Measurements from ENCODE around the gene GIPC2. TPM values are rescaled to one million over a fixed set of nuclear protein-coding genes. Genes with fewer than 3 reads are reported as not detected.

The GIPC2 gene
- total RNA-seq, 1 experiment from 2014 or later: 0.26 TPM

DNA sequence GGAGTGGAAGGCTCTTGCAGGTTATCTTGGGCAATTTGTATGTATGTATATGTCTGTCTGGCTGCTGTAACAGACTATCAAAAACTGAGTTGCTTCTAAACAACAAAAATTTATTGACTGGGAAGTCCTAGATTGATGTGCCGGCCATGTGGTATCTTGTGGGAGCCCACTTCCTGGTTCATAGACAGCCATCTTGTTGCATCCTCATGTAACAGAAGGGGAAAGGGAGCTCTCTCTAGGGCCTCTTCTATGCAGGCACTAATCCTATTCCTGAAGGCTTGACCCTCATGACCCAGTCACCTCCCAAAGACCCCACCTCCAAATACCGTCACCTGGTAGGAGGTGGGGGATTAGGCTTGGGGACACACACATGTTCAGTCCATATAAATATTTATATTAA, 9.2 kb downstream of the GIPC2 start:
- POLR2A ChIA-PET: no interaction called here
- no peaks in the 10 kb centered on the region; the same call in 1 of the 2 replicates for H3K27me3 ChIP-seq (ENCODE audit: control insufficient read depth, insufficient read depth, low read length)
- DNase-seq (ENCODE audit: low read depth, low spot score) (no peak), ATAC-seq (no peak)
- no peak overlapping the region for H3K4me3 ChIP-seq (ENCODE audit: low read depth in 2 of 2, low read length in 2 of 2)
- H3K4me1 ChIP-seq (ENCODE audit: control insufficient read depth, insufficient read depth, low read length): no peaks in the 10 kb centered on the region
- no peak for TF ChIP-seq TCF7L2 (IDR thresholded peaks at IDR 0.05; ENCODE audit: low read depth, low read length)
- TF ChIP-seq, protein P1, sequence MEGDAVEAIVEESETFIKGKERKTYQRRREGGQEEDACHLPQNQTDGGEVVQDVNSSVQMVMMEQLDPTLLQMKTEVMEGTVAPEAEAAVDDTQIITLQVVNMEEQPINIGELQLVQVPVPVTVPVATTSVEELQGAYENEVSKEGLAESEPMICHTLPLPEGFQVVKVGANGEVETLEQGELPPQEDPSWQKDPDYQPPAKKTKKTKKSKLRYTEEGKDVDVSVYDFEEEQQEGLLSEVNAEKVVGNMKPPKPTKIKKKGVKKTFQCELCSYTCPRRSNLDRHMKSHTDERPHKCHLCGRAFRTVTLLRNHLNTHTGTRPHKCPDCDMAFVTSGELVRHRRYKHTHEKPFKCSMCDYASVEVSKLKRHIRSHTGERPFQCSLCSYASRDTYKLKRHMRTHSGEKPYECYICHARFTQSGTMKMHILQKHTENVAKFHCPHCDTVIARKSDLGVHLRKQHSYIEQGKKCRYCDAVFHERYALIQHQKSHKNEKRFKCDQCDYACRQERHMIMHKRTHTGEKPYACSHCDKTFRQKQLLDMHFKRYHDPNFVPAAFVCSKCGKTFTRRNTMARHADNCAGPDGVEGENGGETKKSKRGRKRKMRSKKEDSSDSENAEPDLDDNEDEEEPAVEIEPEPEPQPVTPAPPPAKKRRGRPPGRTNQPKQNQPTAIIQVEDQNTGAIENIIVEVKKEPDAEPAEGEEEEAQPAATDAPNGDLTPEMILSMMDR (IDR thresholded peaks at IDR 0.05): no peak
- no peak for TF ChIP-seq REST (IDR thresholded peaks at IDR 0.05; ENCODE audit: insufficient read depth in 1 of 2, low read depth in 2 of 2, low read length in 1 of 2)
- no peak for TF ChIP-seq POLR2AphosphoS5 (IDR thresholded peaks at IDR 0.05; ENCODE audit: low read depth, low read length)
- no peak for TF ChIP-seq SIN3A (IDR thresholded peaks at IDR 0.05; ENCODE audit: borderline replicate concordance, insufficient read depth, low read depth, low read length)
- H3K36me3 ChIP-seq (ENCODE audit: control insufficient read depth, insufficient read depth, low read length): no peaks in the 10 kb centered on the region
- in situ Hi-C loops (cut with HindIII; ENCODE audit: low pct_unique_long_range_greater_than_20kb, low sequenced_read_pairs): no loop called here
- intact Hi-C loops (cut with micrococcal nuclease; ENCODE audit: unreplicated experiment): no loop called here
- no peaks in the 10 kb centered on the region for H3K9me3 ChIP-seq (ENCODE audit: control insufficient read depth, insufficient read depth, low read depth, low read length)
- H3K27ac ChIP-seq (ENCODE audit: low read length): no peak overlapping the region
- CTCF ChIA-PET: no interaction called here
- no TSS peak for BruUV-seq (replicated peaks)

- TF ChIP-seq POLR2AphosphoS5 (IDR thresholded peaks at IDR 0.05; ENCODE audit: low read depth, low read length) (no peak), TCF7L2 (IDR thresholded peaks at IDR 0.05; ENCODE audit: low read depth, low read length) (no peak), REST (IDR thresholded peaks at IDR 0.05; ENCODE audit: insufficient read depth in 1 of 2, low read depth in 2 of 2, low read length in 1 of 2) (no peak), SIN3A (IDR thresholded peaks at IDR 0.05; ENCODE audit: borderline replicate concordance, insufficient read depth, low read depth, low read length) (no peak)
- TF ChIP-seq, protein P1 (IDR thresholded peaks at IDR 0.05): no peak
- H3K9me3 ChIP-seq (ENCODE audit: control insufficient read depth, insufficient read depth, low read depth, low read length): no peaks in the 10 kb centered on the region
- BruUV-seq (replicated peaks): no TSS peak
- ATAC-seq (no peak), DNase-seq (ENCODE audit: low read depth, low spot score) (no peak)
- H3K36me3 ChIP-seq (ENCODE audit: control insufficient read depth, insufficient read depth, low read length): no peaks in the 10 kb centered on the region
- no peaks in the 10 kb centered on the region; the same call in 1 of the 2 replicates for H3K27me3 ChIP-seq (ENCODE audit: control insufficient read depth, insufficient read depth, low read length)
- H3K4me3 ChIP-seq (ENCODE audit: low read depth in 2 of 2, low read length in 2 of 2): peak overlapping the region in 1 of 2 experiments; percentile 26; a peak in 2 of 4 replicates
- in situ Hi-C loops (cut with HindIII; ENCODE audit: low pct_unique_long_range_greater_than_20kb, low sequenced_read_pairs): no loop called here
- POLR2A ChIA-PET: no interaction called here
- H3K4me1 ChIP-seq (ENCODE audit: control insufficient read depth, insufficient read depth, low read length): no peaks in the 10 kb centered on the region
- CTCF ChIA-PET: no interaction called here
- intact Hi-C loops (cut with micrococcal nuclease; ENCODE audit: unreplicated experiment): no loop called here
- no peak overlapping the region for H3K27ac ChIP-seq (ENCODE audit: low read length)
Observed at GRCh38 chr1:78055565-78056132, 9.9 kb downstream of the GIPC2 start.

Measured in Panc1 (cell line).